GM23338 (cell line): ENCODE results near the gene ILF2. TPM values are rescaled to one million over a fixed set of nuclear protein-coding genes. Genes with fewer than 3 reads are reported as not detected.

ENCODE experiments used
- ATAC-seq: fragments of 200-7000 bp; cut with Tn5 transposase; 3 replicates; pipeline ENCODE4 v1.9.1; 2020
- DNase-seq: peaks from one replicate; pipeline ENCODE4 v3.0.0-alpha.2; 2015; ENCODE audit warnings: low spot score
- H2AFZ ChIP-seq: fragments of 200-600 bp; sonication (generic); 2 replicates; pipeline ENCODE4 v1.8.0; 2016; ENCODE audit warnings: antibody characterized with exemption, mild to moderate bottlenecking, moderate library complexity
- H3F3A ChIP-seq: fragments of 200-600 bp; sonication (generic); replicated peaks from 2 replicates; pipeline ENCODE4 v1.8.0; 2017; ENCODE audit warnings: antibody characterized with exemption, mixed run types, low read depth
- H3K27ac ChIP-seq: fragments of 200-600 bp; sonication (generic); 2 replicates; pipeline ENCODE4 v1.6.1; 2016; ENCODE audit warnings: low read depth
- H3K27me3 ChIP-seq: fragments of 200-600 bp; sonication (generic); 2 replicates; pipeline ENCODE4 v1.8.0; 2016; ENCODE audit warnings: mild to moderate bottlenecking, mixed run types, moderate library complexity; ENCODE audit not compliant: insufficient read depth
- H3K36me3 ChIP-seq: fragments of 200-600 bp; sonication (generic); 2 replicates; pipeline ENCODE4 v1.8.0; 2016; ENCODE audit warnings: mild to moderate bottlenecking; ENCODE audit not compliant: insufficient read depth
- H3K4me1 ChIP-seq: fragments of 200-600 bp; sonication (generic); 2 replicates; pipeline ENCODE4 v1.8.0; 2016; ENCODE audit warnings: mild to moderate bottlenecking, moderate library complexity; ENCODE audit not compliant: insufficient read depth
- H3K4me2 ChIP-seq: fragments of 200-600 bp; sonication (generic); 2 replicates; pipeline ENCODE4 v1.7.1; 2017; ENCODE audit warnings: mixed run types
- H3K4me3 ChIP-seq: fragments of 200-600 bp; sonication (generic); 2 replicates; pipeline ENCODE4 v1.6.1; 2016; ENCODE audit warnings: mixed run types
- H3K79me2 ChIP-seq: fragments of 200-600 bp; sonication (generic); replicated peaks from 2 replicates; pipeline ENCODE4 v1.8.0; 2017; ENCODE audit warnings: mild to moderate bottlenecking; ENCODE audit not compliant: insufficient read depth
- H3K9me2 ChIP-seq: fragments of 200-600 bp; sonication (generic); 2 replicates; pipeline ENCODE4 v1.8.0; 2017; ENCODE audit not compliant: insufficient read depth
- H4K20me1 ChIP-seq: fragments of 200-600 bp; sonication (generic); replicated peaks from 2 replicates; pipeline ENCODE4 v1.8.0; 2017; ENCODE audit warnings: mild to moderate bottlenecking; ENCODE audit not compliant: insufficient read depth
- H3K27ac Mint-ChIP-seq: 2 replicates; pipeline ENCODE4 v1.8.0; 2020; ENCODE audit warnings: inconsistent platforms, mild to moderate bottlenecking, moderate library complexity, mixed read lengths
- H3K27me3 Mint-ChIP-seq: 3 replicates; pipeline ENCODE4 v1.8.0; 2022; ENCODE audit warnings: low read depth, mild to moderate bottlenecking, moderate library complexity, mixed read lengths, inconsistent platforms; ENCODE audit not compliant: insufficient read depth, poor library complexity
- H3K36me3 Mint-ChIP-seq: 3 replicates; pipeline ENCODE4 v1.8.0; 2021; ENCODE audit warnings: low read depth, mild to moderate bottlenecking, inconsistent platforms, moderate library complexity, mixed read lengths
- H3K4me1 Mint-ChIP-seq: 3 replicates; pipeline ENCODE4 v1.8.0; 2020; ENCODE audit warnings: mild to moderate bottlenecking, inconsistent platforms, mixed read lengths
- H3K4me3 Mint-ChIP-seq: 3 replicates; pipeline ENCODE4 v1.8.0; 2021; ENCODE audit warnings: moderate library complexity, mild to moderate bottlenecking, inconsistent platforms, mixed read lengths
- H3K9me3 Mint-ChIP-seq: 3 replicates; pipeline ENCODE4 v1.8.0; 2020; ENCODE audit warnings: moderate library complexity, mild to moderate bottlenecking, inconsistent platforms, mixed read lengths
- CREB1 ChIP-seq: fragments of 250-450 bp; sonication (Bioruptor Pico); IDR thresholded peaks from 2 replicates; pipeline ENCODE4 v1.5.0; 2020; ENCODE audit warnings: low read depth, mild to moderate bottlenecking, moderate library complexity
- CTCF ChIP-seq, 2 experiments: fragments of 200-600 bp in 1 of 2; sonication (generic) in 1 of 2; conservative IDR thresholded peaks; 2 replicates each; pipeline versions ENCODE4 v1.5.1 to v1.6.1; 2016 to 2017; ENCODE audit warnings: antibody characterized with exemption in 2 of 2, low read depth in 2 of 2, mild to moderate bottlenecking in 2 of 2, moderate library complexity in 1 of 2
- ETS1 ChIP-seq: IDR thresholded peaks from 2 replicates; pipeline ENCODE4 v1.6.1; 2016; ENCODE audit warnings: antibody characterized with exemption
- EZH2 ChIP-seq: fragments of 200-600 bp; sonication (generic); IDR thresholded peaks from one replicate; pipeline ENCODE4 v1.8.0; 2017; ENCODE audit warnings: antibody characterized with exemption, mild to moderate bottlenecking, low read depth; ENCODE audit not compliant: unreplicated experiment
- EZH2phosphoT487 ChIP-seq: fragments of 200-600 bp; sonication (generic); IDR thresholded peaks from one replicate; pipeline ENCODE4 v1.8.1; 2018; ENCODE audit warnings: antibody characterized with exemption; ENCODE audit not compliant: unreplicated experiment
- JUNB ChIP-seq: IDR thresholded peaks from one replicate; pipeline ENCODE4 v1.6.1; 2016; ENCODE audit warnings: antibody characterized with exemption; ENCODE audit not compliant: unreplicated experiment
- NANOG ChIP-seq: IDR thresholded peaks from 2 replicates; pipeline ENCODE4 v1.6.1; 2016; ENCODE audit warnings: antibody characterized with exemption, borderline replicate concordance
- POLR2AphosphoS5 ChIP-seq: IDR thresholded peaks from 2 replicates; pipeline ENCODE4 v1.6.1; 2016; ENCODE audit warnings: antibody characterized with exemption, low read depth
- STAT1 ChIP-seq: IDR thresholded peaks from one replicate; pipeline ENCODE4 v1.6.1; 2016; ENCODE audit warnings: antibody characterized with exemption; ENCODE audit not compliant: unreplicated experiment
- ZNF114 ChIP-seq: fragments of 250-450 bp; sonication (Bioruptor Pico); IDR thresholded peaks from 2 replicates; pipeline ENCODE4 v1.5.0; 2020; ENCODE audit warnings: mild to moderate bottlenecking, moderate library complexity
- ZNF331 ChIP-seq: fragments of 250-450 bp; sonication (Bioruptor Pico); IDR thresholded peaks from 2 replicates; pipeline ENCODE4 v1.5.0; 2020; ENCODE audit warnings: low read depth, mild to moderate bottlenecking, moderate library complexity
- ZNF462 ChIP-seq: fragments of 250-450 bp; sonication (Bioruptor Pico); IDR thresholded peaks from 2 replicates; pipeline ENCODE4 v1.5.0; 2020; ENCODE audit warnings: mild to moderate bottlenecking, moderate library complexity
- polyA plus RNA-seq: library from polyadenylated mRNA; unstranded; fragments of >200 nt; fragmentation: Nextera tagmentation; extraction: Ambion mirVana; gene quantifications from 2 replicates; pipeline ENCODE4 v1.2.1, GENCODE V29; 2016
- total RNA-seq: library from RNA; depleted of rRNA; stranded (reverse); fragments of >200 nt; shearing (Covaris generic); gene quantifications from 2 replicates; pipeline ENCODE4 v1.2.3, GENCODE V29; 2014

The ILF2 gene
- total and polyA plus RNA-seq, 2 experiments from 2014 or later: 214 to 337 TPM

GRCh38 chr1:153615406-153615805 is 55.4 kb downstream of the ILF2 start (continued):
- TF ChIP-seq ZNF462 (CRISPR knock-in tag): no peak
- TF ChIP-seq ZNF114 (CRISPR knock-in tag): no peak
- TF ChIP-seq JUNB: no peak
- no peak for TF ChIP-seq EZH2phosphoT487
- no peak for TF ChIP-seq EZH2
- TF ChIP-seq ETS1: no peak

GRCh38 chr1:153614906-153615305 is 55.9 kb downstream of the ILF2 start:
- no peak for ATAC-seq
- H3K9me3 Mint-ChIP-seq: no peaks in the 10 kb centered on the region
- Histone ChIP-seq H3K9me2 (no peaks in the 10 kb centered on the region), H3K79me2 (no peaks in the 10 kb centered on the region), H3K27me3 (no peaks in the 10 kb centered on the region), H3K36me3 (no peaks in the 10 kb centered on the region), H3K27ac (no peak overlapping the region), H3K4me1 (peaks cover 11% of the 10 kb centered on the region), H2AFZ (no peak overlapping the region), H3F3A (no peaks in the 10 kb centered on the region), H3K4me2 (no peak overlapping the region), H4K20me1 (no peaks in the 10 kb centered on the region), H3K4me3 (no peak overlapping the region)
- peaks cover 14% of the 10 kb centered on the region for H3K27me3 Mint-ChIP-seq
- no peak overlapping the region for H3K4me3 Mint-ChIP-seq
- H3K4me1 Mint-ChIP-seq: peaks cover 38% of the 10 kb centered on the region
- DNase-seq: no peak
- no peak for TF ChIP-seq ZNF114 (CRISPR knock-in tag)
- TF ChIP-seq POLR2AphosphoS5: no peak
- no peak for TF ChIP-seq EZH2
- TF ChIP-seq ZNF331: no peak
- no peak for TF ChIP-seq CREB1 (CRISPR knock-in tag)
- TF ChIP-seq CTCF (conservative IDR thresholded peaks at IDR 0.05; ENCODE audit: low read depth in 2 of 2): no peak
- no peak for TF ChIP-seq STAT1
- no peak for TF ChIP-seq NANOG
- peaks cover 11% of the 10 kb centered on the region; the same call in 2 of the 3 replicates for H3K36me3 Mint-ChIP-seq
- H3K27ac Mint-ChIP-seq: no peak overlapping the region
